HG03066 (cell line): ENCODE measurements around the gene LTBP4.
A peak's percentile ranks its signal among the peaks of the same experiment; 100 is the strongest.

Experiments used
- ATAC-seq: cut with Tn5 transposase; IDR thresholded peaks from one replicate; pipeline ENCODE4 v1.9.1; 2021; ENCODE audit warnings: low read depth; ENCODE audit not compliant: unreplicated experiment

LTBP4 gene

GRCh38 chr19:40609561-40610395 lies 8.6 kb downstream of the LTBP4 start:
- peak; percentile 32 for ATAC-seq

GRCh38 chr19:40610396-40611064 lies 9.4 kb downstream of the LTBP4 start:
- no peak for ATAC-seq

- ATAC-seq: no peak
These were observed 9.9 kb downstream of the LTBP4 start for GRCh38 chr19:40611096-40611495.

- ATAC-seq: no peak
These were observed 10.9 kb downstream of the LTBP4 start for GRCh38 chr19:40611900-40612698.

- no peak for ATAC-seq
These were observed 11.9 kb downstream of the LTBP4 start for GRCh38 chr19:40612831-40613689.

GRCh38 chr19:40613690-40614621 lies 12.8 kb downstream of the LTBP4 start:
- peak; percentile 41 for ATAC-seq

- no peak for ATAC-seq
These were observed 13.6 kb downstream of the LTBP4 start for GRCh38 chr19:40614622-40615411.

- no peak for ATAC-seq
These were observed 15.0 kb downstream of the LTBP4 start for GRCh38 chr19:40616178-40616577.

GRCh38 chr19:40616941-40617340 lies 15.8 kb downstream of the LTBP4 start:
- ATAC-seq: no peak

- no peak for ATAC-seq
These were observed 16.8 kb downstream of the LTBP4 start for GRCh38 chr19:40617961-40618360.

GRCh38 chr19:40619333-40620160 lies 18.4 kb downstream of the LTBP4 start:
- ATAC-seq: no peak

GRCh38 chr19:40620161-40620485 lies 19.0 kb downstream of the LTBP4 start:
- no peak for ATAC-seq

GRCh38 chr19:40621283-40621682 lies 20.1 kb downstream of the LTBP4 start:
- ATAC-seq: no peak

GRCh38 chr19:40621966-40622772 lies 21.0 kb downstream of the LTBP4 start:
- ATAC-seq: no peak

GRCh38 chr19:40622773-40623075 lies 21.6 kb downstream of the LTBP4 start:
- no peak for ATAC-seq

- no peak for ATAC-seq
These were observed 22.5 kb downstream of the LTBP4 start for GRCh38 chr19:40623403-40624251.
